IMR-90 (cell line): ENCODE measurements around the gene LPO.

Experiments used
- CEBPB ChIP-seq: IDR thresholded peaks from 2 replicates; pipeline ENCODE4 v1.6.1; 2012; ENCODE audit warnings: low read depth, low read length, improper control_type of control experiment
- CHD1 ChIP-seq: IDR thresholded peaks from 2 replicates; pipeline ENCODE4 v1.6.1; 2012; ENCODE audit warnings: low read depth, low read length, improper control_type of control experiment
- CTCF ChIP-seq: conservative IDR thresholded peaks from 2 replicates; pipeline ENCODE4 v1.5.1; 2012; ENCODE audit warnings: mild to moderate bottlenecking, low read depth, low read length, improper control_type of control experiment
- MAFK ChIP-seq: IDR thresholded peaks from 2 replicates; pipeline ENCODE4 v1.6.1; 2012; ENCODE audit warnings: low read depth, low read length, improper control_type of control experiment
- MAZ ChIP-seq: IDR thresholded peaks from 2 replicates; pipeline ENCODE4 v1.6.1; 2012; ENCODE audit warnings: low read depth, mild to moderate bottlenecking, low read length, improper control_type of control experiment, moderate library complexity, borderline replicate concordance
- MXI1 ChIP-seq: IDR thresholded peaks from 2 replicates; pipeline ENCODE4 v1.6.1; 2012; ENCODE audit warnings: low read depth, mild to moderate bottlenecking, low read length, moderate library complexity, borderline replicate concordance
- NFE2L2 ChIP-seq: fragments of 150-350 bp; IDR thresholded peaks from 2 replicates; pipeline ENCODE4 v1.6.1; 2016; ENCODE audit warnings: low read depth, mild to moderate bottlenecking, low read length
- POLR2A ChIP-seq: IDR thresholded peaks from 2 replicates; pipeline ENCODE4 v1.6.1; 2012; ENCODE audit warnings: mild to moderate bottlenecking, low read depth, low read length
- RAD21 ChIP-seq: IDR thresholded peaks from 2 replicates; pipeline ENCODE4 v1.6.1; 2012; ENCODE audit warnings: low read length, improper control_type of control experiment
- USF2 ChIP-seq: fragments of 150-350 bp; IDR thresholded peaks from 2 replicates; pipeline ENCODE4 v1.6.1; 2017; ENCODE audit warnings: mild to moderate bottlenecking, antibody characterized with exemption, low read length, low read depth

- TF ChIP-seq MAZ = no peak
- TF ChIP-seq CTCF = no peak
- TF ChIP-seq CEBPB = no peak
- no peak for TF ChIP-seq CHD1
- no peak for TF ChIP-seq RAD21
- no peak for TF ChIP-seq POLR2A
- TF ChIP-seq NFE2L2 = no peak
- TF ChIP-seq MXI1 = no peak
- no peak for TF ChIP-seq USF2
- TF ChIP-seq MAFK = no peak
Measured at GRCh38 chr17:58282442-58282841, 44.1 kb downstream of the LPO start.
